ENCODE results near the gene CSAG2. TPM values are rescaled to one million over a fixed set of nuclear protein-coding genes. Genes with fewer than 3 reads are reported as not detected.

CSAG2 gene
- polyA plus RNA-seq, 12 donors, result not detected

GRCh38 chrX:152674135-152674534 lies 34.9 kb downstream of the CSAG2 start:
- no peak for DNase-seq

GRCh38 chrX:152663086-152663485 lies 46.0 kb downstream of the CSAG2 start:
- no peak for DNase-seq

GRCh38 chrX:152658302-152658701 lies 50.8 kb downstream of the CSAG2 start:
- DNase-seq, result no peak

Other genes starting within 250 kb of the CSAG2 start
- gene GABRQ, start 71.4 kb downstream of the CSAG2 start, polyA plus RNA-seq (ENCODE audit: insufficient read length in 12 of 12), result 1 to 10 TPM in 11 of 12 donors, not detected in 1; 1.2 to 2.6 (median 1.6) TPM
- not detected for gene MAGEA3, start 10.5 kb downstream of the CSAG2 start, polyA plus RNA-seq (ENCODE audit: insufficient read length in 12 of 12)
- not detected for gene MAGEA2B, start 5.4 kb upstream of the CSAG2 start, polyA plus RNA-seq (ENCODE audit: insufficient read length in 12 of 12)
- gene CSAG1, start 24.4 kb upstream of the CSAG2 start, polyA plus RNA-seq (ENCODE audit: insufficient read length in 12 of 12), result under 1 TPM in 1 of 12 donors, not detected in 11; 0.30 TPM
- gene MAGEA12, start 24.5 kb upstream of the CSAG2 start, polyA plus RNA-seq (ENCODE audit: insufficient read length in 12 of 12), result not detected
- under 1 TPM in 1 of 12 donors, not detected in 11; 0.35 TPM for gene MAGEA2, start 44.6 kb upstream of the CSAG2 start, polyA plus RNA-seq (ENCODE audit: insufficient read length in 12 of 12)
- under 1 TPM in 1 of 12 donors, not detected in 11; 0.80 TPM for gene CSAG3, start 49.9 kb upstream of the CSAG2 start, polyA plus RNA-seq (ENCODE audit: insufficient read length in 12 of 12)
- gene MAGEA6, start 60.4 kb upstream of the CSAG2 start, polyA plus RNA-seq (ENCODE audit: insufficient read length in 12 of 12), result not detected
- gene CETN2, start 121.5 kb upstream of the CSAG2 start, polyA plus RNA-seq (ENCODE audit: insufficient read length in 12 of 12), result 10 to 100 TPM in 11 of 12 donors, not detected in 1; 27.6 to 52.6 (median 35.8) TPM
- 10 to 100 TPM in 10 of 12 donors, 1 to 10 TPM in 1, not detected in 1; 9.8 to 18.0 (median 12.1) TPM for gene NSDHL, start 121.8 kb upstream of the CSAG2 start, polyA plus RNA-seq (ENCODE audit: insufficient read length in 12 of 12)
- 10 to 100 TPM in 11 of 12 donors, not detected in 1; 10.2 to 37.1 (median 18.8) TPM for gene ZNF185, start 188.8 kb upstream of the CSAG2 start, polyA plus RNA-seq (ENCODE audit: insufficient read length in 12 of 12)